Measurements from ENCODE around the gene EHBP1. TPM values are rescaled to one million over a fixed set of nuclear protein-coding genes. Genes with fewer than 3 reads are reported as not detected.

EHBP1 gene
- total RNA-seq, 6 experiments from 2014 or later = 40.4 to 66.6 (median 46.3) TPM

GRCh38 chr2:62811086-62811485 lies 105.6 kb downstream of the EHBP1 start:
- no peaks in the 10 kb centered on the region for H3K27me3 ChIP-seq
- intact Hi-C loops (cut with DNase I) = no loop called here
- DNase-seq = no peak
- 78% methylated on average over 2 of the region's 2 CpGs for WGBS (ENCODE audit: insufficient coverage, low coverage, low lambda C conversion rate, missing lambda C conversion rate)
- H3K4me1 ChIP-seq = peaks cover 0 to 5% (median 0%) of the 10 kb centered on the region in 4 donors
- ATAC-seq = no peak
- H3K36me3 ChIP-seq = no peaks in the 10 kb centered on the region
- no peaks in the 10 kb centered on the region for H3K9me3 ChIP-seq
- no peak overlapping the region for H3K4me3 ChIP-seq
- no peak overlapping the region for H3K27ac ChIP-seq
- TF ChIP-seq POLR2A (IDR thresholded peaks at IDR 0.05) (no peak), CTCF (IDR thresholded peaks at IDR 0.05) (no peak)

GRCh38 chr2:62811972-62812371 lies 106.5 kb downstream of the EHBP1 start:
- intact Hi-C loops (cut with DNase I) = no loop called here
- 100% methylated on average over 2 of the region's 2 CpGs for WGBS (ENCODE audit: insufficient coverage, low coverage, low lambda C conversion rate, missing lambda C conversion rate)
- no peak for DNase-seq
- no peaks in the 10 kb centered on the region for H3K9me3 ChIP-seq
- H3K27ac ChIP-seq = no peak overlapping the region
- ATAC-seq = no peak
- H3K27me3 ChIP-seq = no peaks in the 10 kb centered on the region
- H3K36me3 ChIP-seq = no peaks in the 10 kb centered on the region
- no peak overlapping the region for H3K4me3 ChIP-seq
- no peak for TF ChIP-seq CTCF (IDR thresholded peaks at IDR 0.05)
- TF ChIP-seq POLR2A (IDR thresholded peaks at IDR 0.05) = no peak
- H3K4me1 ChIP-seq = peaks cover 0 to 5% (median 0%) of the 10 kb centered on the region in 4 donors

- no peak overlapping the region for H3K27ac ChIP-seq
- DNase-seq (no peak), ATAC-seq (peak in 3 of 4 donors; percentile 25 to 37 (median 33))
- intact Hi-C loops (cut with DNase I) = no loop called here
- no CpG with 5 or more reads among the region's 6 CpGs for WGBS (ENCODE audit: insufficient coverage, low coverage, low lambda C conversion rate, missing lambda C conversion rate)
- H3K9me3 ChIP-seq = no peaks in the 10 kb centered on the region
- no peaks in the 10 kb centered on the region for H3K36me3 ChIP-seq
- no peaks in the 10 kb centered on the region for H3K27me3 ChIP-seq
- peaks cover 0 to 5% (median 0%) of the 10 kb centered on the region in 4 donors for H3K4me1 ChIP-seq
- no peak overlapping the region for H3K4me3 ChIP-seq
- TF ChIP-seq POLR2A (IDR thresholded peaks at IDR 0.05) (no peak), CTCF (IDR thresholded peaks at IDR 0.05) (no peak)
These were observed 107.7 kb downstream of the EHBP1 start for GRCh38 chr2:62812921-62813825.

- Histone ChIP-seq H3K36me3 (no peaks in the 10 kb centered on the region), H3K9me3 (no peaks in the 10 kb centered on the region), H3K4me3 (no peak overlapping the region), H3K27me3 (no peaks in the 10 kb centered on the region), H3K4me1 (peaks cover 0 to 5% (median 0%) of the 10 kb centered on the region in 4 donors), H3K27ac (no peak overlapping the region)
- intact Hi-C loops (cut with DNase I) = no loop called here
- no peak for TF ChIP-seq POLR2A (IDR thresholded peaks at IDR 0.05)
- no peak for TF ChIP-seq CTCF (IDR thresholded peaks at IDR 0.05)
- DNase-seq (no peak), ATAC-seq (peak in 1 of 4 donors; percentile 24)
These were observed 108.6 kb downstream of the EHBP1 start for GRCh38 chr2:62814123-62814522.
